Epithelial cell of esophagus (primary cell): ENCODE measurements around the gene NSG2.
"Not testable (repeated sequence)": the region's sequence is repeated elsewhere in the genome, so short reads cannot be mapped to it uniquely, and the experiment has no call there.

Experiments used
- DNase-seq: peaks from one replicate; pipeline ENCODE4 v3.0.0; 2010; ENCODE audit warnings: low read depth
- H3K4me3 ChIP-seq: 2 replicates; pipeline ENCODE4 v1.5.1; 2011; ENCODE audit warnings: mild to moderate bottlenecking, low read length, control low read depth
- CTCF ChIP-seq: IDR thresholded peaks from 2 replicates; pipeline ENCODE4 v1.5.1; 2011; ENCODE audit warnings: low read depth, mild to moderate bottlenecking, low read length, control low read depth, inconsistent platforms; ENCODE audit not compliant: insufficient read depth; ENCODE audit errors: missing control alignments

NSG2 gene

GRCh38 chr5:174011441-174011840 lies 34.1 kb upstream of the NSG2 start:
- TF ChIP-seq CTCF: no peak
- no peak overlapping the region for H3K4me3 ChIP-seq
- no peak for DNase-seq

GRCh38 chr5:174020069-174020927 lies 25.2 kb upstream of the NSG2 start:
- not testable (repeated sequence) for H3K4me3 ChIP-seq
- TF ChIP-seq CTCF: peak; percentile 42
- peak; percentile 60 for DNase-seq

- DNase-seq: no peak
- no peak for TF ChIP-seq CTCF
- no peak overlapping the region for H3K4me3 ChIP-seq
Measured at GRCh38 chr5:174020928-174021304, 24.6 kb upstream of the NSG2 start.

GRCh38 chr5:174022384-174023095 lies 23.0 kb upstream of the NSG2 start:
- no peak overlapping the region for H3K4me3 ChIP-seq
- TF ChIP-seq CTCF: no peak
- no peak for DNase-seq

- TF ChIP-seq CTCF: no peak
Measured at GRCh38 chr5:174030286-174030685, 15.2 kb upstream of the NSG2 start.

GRCh38 chr5:174044466-174045254 lies 846 bp upstream of the NSG2 start:
- no peak overlapping the region for H3K4me3 ChIP-seq
- DNase-seq: no peak
- TF ChIP-seq CTCF: no peak

More at GRCh38 chr5:174030286-174030685, 15.2 kb upstream of the NSG2 start:
- DNase-seq: no peak
- no peak overlapping the region for H3K4me3 ChIP-seq
